Medulla oblongata (tissue), 1 donor: ENCODE measurements around the gene OSR1.

Source experiments
- DNase-seq: peaks from one replicate; pipeline ENCODE4 v3.0.0-alpha.2; 2015; ENCODE audit errors: extremely low spot score

The OSR1 gene

GRCh38 chr2:19359021-19359357 is 566 bp upstream of the OSR1 start:
- no peak for DNase-seq

GRCh38 chr2:19357402-19358241 is 801 bp downstream of the OSR1 start:
- DNase-seq, result no peak

GRCh38 chr2:19356545-19357401 is 1.6 kb downstream of the OSR1 start:
- no peak for DNase-seq

GRCh38 chr2:19355931-19356544 is 2.4 kb downstream of the OSR1 start:
- DNase-seq, result no peak

- no peak for DNase-seq
These were observed 3.0 kb downstream of the OSR1 start for GRCh38 chr2:19355416-19355821.

GRCh38 chr2:19355014-19355405 is 3.4 kb downstream of the OSR1 start:
- DNase-seq, result no peak

GRCh38 chr2:19353721-19354050 is 4.7 kb downstream of the OSR1 start:
- no peak for DNase-seq

- no peak for DNase-seq
These were observed 5.3 kb downstream of the OSR1 start for GRCh38 chr2:19352946-19353720.

- DNase-seq, result no peak
These were observed 6.3 kb downstream of the OSR1 start for GRCh38 chr2:19351899-19352697.

- DNase-seq, result no peak
These were observed 6.9 kb downstream of the OSR1 start for GRCh38 chr2:19351499-19351898.

- no peak for DNase-seq
These were observed 7.6 kb downstream of the OSR1 start for GRCh38 chr2:19350678-19351401.

- peak; percentile 82 for DNase-seq
These were observed 8.3 kb downstream of the OSR1 start for GRCh38 chr2:19349911-19350677.

GRCh38 chr2:19348692-19349091 is 9.7 kb downstream of the OSR1 start:
- DNase-seq, result no peak

GRCh38 chr2:19347619-19348562 is 10.5 kb downstream of the OSR1 start:
- peak; percentile 96 for DNase-seq

- DNase-seq, result no peak
These were observed 11.3 kb downstream of the OSR1 start for GRCh38 chr2:19346983-19347618.

- no peak for DNase-seq
These were observed 20.7 kb downstream of the OSR1 start for GRCh38 chr2:19337742-19338141.

GRCh38 chr2:19337202-19337601 is 21.2 kb downstream of the OSR1 start:
- no peak for DNase-seq

GRCh38 chr2:19336781-19337180 is 21.6 kb downstream of the OSR1 start:
- peak; percentile 48 for DNase-seq
